Kidney epithelial cell (primary cell): ENCODE measurements around the gene ADAMTS20. TPM values are rescaled to one million over a fixed set of nuclear protein-coding genes. Genes with fewer than 3 reads are reported as not detected.

Experiments used
- DNase-seq: peaks from one replicate; pipeline ENCODE4 v3.0.0-alpha.2; 2010; ENCODE audit warnings: low read depth
- H3K27me3 ChIP-seq: 2 replicates; pipeline ENCODE4 v1.6.0; 2011; ENCODE audit warnings: low read length; ENCODE audit not compliant: control insufficient read depth, insufficient read depth
- H3K36me3 ChIP-seq: 2 replicates; pipeline ENCODE4 v1.5.1; 2011; ENCODE audit warnings: low read length; ENCODE audit not compliant: control insufficient read depth, insufficient read depth
- H3K4me3 ChIP-seq: 2 replicates; pipeline ENCODE4 v1.5.1; 2011; ENCODE audit warnings: low read depth, mild to moderate bottlenecking, control low read depth, low read length
- CTCF ChIP-seq: IDR thresholded peaks from 2 replicates; pipeline ENCODE4 v1.5.1; 2011; ENCODE audit warnings: mild to moderate bottlenecking, moderate library complexity, low read length, control low read depth, inconsistent platforms; ENCODE audit not compliant: insufficient read depth, poor library complexity, severe bottlenecking
- total RNA-seq: library from RNA; depleted of rRNA; stranded (reverse); fragments of >200 nt; gene quantifications from 2 replicates; pipeline ENCODE4 v1.2.3, GENCODE V29; 2015

ADAMTS20 gene
- total RNA-seq, 1 donor from 2014 or later = 0.33 TPM

GRCh38 chr12:43316520-43316919 is 235.5 kb downstream of the ADAMTS20 start:
- DNase-seq = no peak
- Histone ChIP-seq H3K4me3 (no peak overlapping the region), H3K36me3 (no peaks in the 10 kb centered on the region), H3K27me3 (no peaks in the 10 kb centered on the region)
- TF ChIP-seq CTCF = no peak

- no peak for DNase-seq
- no peak for TF ChIP-seq CTCF
- Histone ChIP-seq H3K4me3 (no peak overlapping the region), H3K36me3 (no peaks in the 10 kb centered on the region), H3K27me3 (no peaks in the 10 kb centered on the region)
Observed at GRCh38 chr12:43315961-43316360, 236.0 kb downstream of the ADAMTS20 start.

GRCh38 chr12:43312991-43313505 is 239.0 kb downstream of the ADAMTS20 start:
- Histone ChIP-seq H3K4me3 (no peak overlapping the region), H3K36me3 (no peaks in the 10 kb centered on the region), H3K27me3 (no peaks in the 10 kb centered on the region)
- DNase-seq = no peak
- no peak for TF ChIP-seq CTCF

- no peak for DNase-seq
- no peak overlapping the region for H3K4me3 ChIP-seq
- H3K36me3 ChIP-seq = no peaks in the 10 kb centered on the region
- no peak for TF ChIP-seq CTCF
- H3K27me3 ChIP-seq = no peaks in the 10 kb centered on the region
Observed at GRCh38 chr12:43310596-43310995, 241.4 kb downstream of the ADAMTS20 start.

GRCh38 chr12:43309959-43310358 is 242.0 kb downstream of the ADAMTS20 start:
- no peak for DNase-seq
- Histone ChIP-seq H3K4me3 (no peak overlapping the region), H3K36me3 (no peaks in the 10 kb centered on the region), H3K27me3 (no peaks in the 10 kb centered on the region)
- TF ChIP-seq CTCF = no peak

GRCh38 chr12:43308776-43309175 is 243.2 kb downstream of the ADAMTS20 start:
- H3K36me3 ChIP-seq = no peaks in the 10 kb centered on the region
- H3K4me3 ChIP-seq = no peak overlapping the region
- no peak for TF ChIP-seq CTCF
- no peak for DNase-seq
- H3K27me3 ChIP-seq = no peaks in the 10 kb centered on the region
